Measurements from ENCODE around the gene POTEC. TPM values are rescaled to one million over a fixed set of nuclear protein-coding genes. Genes with fewer than 3 reads are reported as not detected.
"Not testable (repeated sequence)": the region's sequence is repeated elsewhere in the genome, so short reads cannot be mapped to it uniquely, and the experiment has no call there.

Gene POTEC
- total and polyA plus RNA-seq, 9 of the 15 experiments (the other 6 are each of a cell fraction or from before 2014, with no cell fraction given), result 0.01 TPM; not detected in 8

DNA sequence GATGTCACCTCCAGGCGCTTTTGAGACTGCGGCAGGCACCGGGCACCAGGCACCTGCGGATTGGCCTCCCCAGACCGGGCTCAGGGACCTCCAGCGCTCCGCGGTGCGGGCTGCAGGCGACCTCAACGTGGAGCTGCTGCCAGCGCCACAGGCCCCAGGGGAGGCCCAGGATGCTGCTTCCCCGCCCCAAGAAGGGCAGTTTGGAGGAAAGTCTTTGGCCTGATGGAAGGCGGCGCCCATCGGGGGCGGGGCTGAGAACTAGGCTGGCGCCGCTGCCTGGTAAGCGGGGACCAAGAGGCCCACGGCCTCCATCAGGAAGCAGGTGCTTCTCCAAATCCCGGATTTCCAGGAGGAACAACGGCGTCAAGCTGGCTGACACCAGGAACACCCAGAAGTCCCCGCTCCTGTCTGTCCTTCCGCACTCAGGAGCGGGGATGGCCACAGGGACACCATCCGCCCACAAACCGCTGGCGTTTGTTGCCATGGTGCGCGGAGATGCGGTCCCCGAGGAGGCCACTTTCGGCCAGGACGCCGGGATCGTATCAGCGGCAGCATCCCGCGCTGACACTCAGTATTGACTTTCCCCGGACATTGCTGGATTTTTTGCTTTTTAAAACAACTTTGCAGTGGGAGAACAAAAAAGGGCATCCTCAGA, 56.3 kb downstream of the POTEC start:
- H3K27ac ChIP-seq (ENCODE audit: extremely low read depth, low read depth, low read length); H3K9ac ChIP-seq (ENCODE audit: insufficient read depth in 1 of 2, low read depth in 2 of 2, low read length in 2 of 2); in situ Hi-C loops (cut with MboI); H2AFZ ChIP-seq (ENCODE audit: low read depth, low read length); ATAC-seq; H3K9me3 ChIP-seq (replicated peaks; ENCODE audit: control insufficient read depth, insufficient read depth, low read depth, low read length); H3K9me1 ChIP-seq (ENCODE audit: control insufficient read depth, insufficient read depth, low read length); CTCF ChIA-PET (ENCODE audit: low intra/inter-chr PET ratio); H4K20me1 ChIP-seq (replicated peaks; ENCODE audit: control insufficient read depth, insufficient read depth, low read length); BruUV-seq (replicated peaks); POLR2A ChIA-PET; H3K36me3 ChIP-seq (ENCODE audit: control insufficient read depth, insufficient read depth, low read length); H3K4me2 ChIP-seq (ENCODE audit: insufficient read depth, low read length); H3K4me3 ChIP-seq; H3K79me2 ChIP-seq (ENCODE audit: control insufficient read depth, insufficient read depth, low read length); intact Hi-C loops (cut with micrococcal nuclease); H3K27me3 ChIP-seq (ENCODE audit: control insufficient read depth in 2 of 2, insufficient read depth in 2 of 2, low read length in 2 of 2); H3K4me1 ChIP-seq (replicated peaks in 1 of 2; ENCODE audit: control insufficient read depth in 2 of 2, insufficient read depth in 2 of 2, low read length in 2 of 2); DNase-seq (ENCODE audit: extremely low read depth in 1 of 4, low spot score in 3 of 4); FAIRE-seq: not testable (repeated sequence)
- 3% methylated on average over 6 of the region's 42 CpGs for whole genome bisulfite sequencing (ENCODE audit: insufficient coverage, low coverage, missing lambda C conversion rate)

DNA sequence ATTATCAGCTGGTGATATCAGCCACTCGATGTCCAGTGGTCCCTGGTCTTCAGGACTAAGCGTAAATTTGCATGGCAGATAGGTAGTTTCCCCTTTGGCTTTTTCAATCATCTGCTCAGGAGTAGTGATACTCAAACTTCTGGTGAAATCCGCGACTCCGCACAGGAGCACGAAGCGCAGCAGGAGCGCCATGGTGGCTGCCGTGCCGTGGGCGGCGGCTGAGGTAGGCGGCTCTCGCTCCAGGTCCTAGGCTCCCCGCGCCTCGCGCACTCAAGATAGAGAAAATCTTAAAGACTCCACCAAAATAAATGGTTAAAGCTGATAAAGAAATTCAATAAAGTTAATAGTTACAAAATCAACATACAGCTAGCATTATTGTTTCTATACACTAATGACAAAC, 64.3 kb downstream of the POTEC start:
- in situ Hi-C loops (cut with MboI); H2AFZ ChIP-seq (ENCODE audit: low read depth, low read length); H3K27me3 ChIP-seq (ENCODE audit: control insufficient read depth in 2 of 2, insufficient read depth in 2 of 2, low read length in 2 of 2); H4K20me1 ChIP-seq (replicated peaks; ENCODE audit: control insufficient read depth, insufficient read depth, low read length); H3K9me1 ChIP-seq (ENCODE audit: control insufficient read depth, insufficient read depth, low read length); H3K36me3 ChIP-seq (ENCODE audit: control insufficient read depth, insufficient read depth, low read length); H3K4me3 ChIP-seq; H3K9ac ChIP-seq (ENCODE audit: insufficient read depth in 1 of 2, low read depth in 2 of 2, low read length in 2 of 2); CTCF ChIA-PET (ENCODE audit: low intra/inter-chr PET ratio); H3K4me1 ChIP-seq (replicated peaks in 1 of 2; ENCODE audit: control insufficient read depth in 2 of 2, insufficient read depth in 2 of 2, low read length in 2 of 2); FAIRE-seq; POLR2A ChIA-PET; H3K4me2 ChIP-seq (ENCODE audit: insufficient read depth, low read length); H3K27ac ChIP-seq (ENCODE audit: extremely low read depth, low read depth, low read length); H3K79me2 ChIP-seq (ENCODE audit: control insufficient read depth, insufficient read depth, low read length); intact Hi-C loops (cut with micrococcal nuclease); DNase-seq (ENCODE audit: extremely low read depth in 1 of 4, low spot score in 3 of 4); H3K9me3 ChIP-seq (replicated peaks; ENCODE audit: control insufficient read depth, insufficient read depth, low read depth, low read length); ATAC-seq; BruUV-seq (replicated peaks): not testable (repeated sequence)
- WGBS (ENCODE audit: insufficient coverage, low coverage, missing lambda C conversion rate), result 1% methylated on average over 18 of the region's 18 CpGs

DNA sequence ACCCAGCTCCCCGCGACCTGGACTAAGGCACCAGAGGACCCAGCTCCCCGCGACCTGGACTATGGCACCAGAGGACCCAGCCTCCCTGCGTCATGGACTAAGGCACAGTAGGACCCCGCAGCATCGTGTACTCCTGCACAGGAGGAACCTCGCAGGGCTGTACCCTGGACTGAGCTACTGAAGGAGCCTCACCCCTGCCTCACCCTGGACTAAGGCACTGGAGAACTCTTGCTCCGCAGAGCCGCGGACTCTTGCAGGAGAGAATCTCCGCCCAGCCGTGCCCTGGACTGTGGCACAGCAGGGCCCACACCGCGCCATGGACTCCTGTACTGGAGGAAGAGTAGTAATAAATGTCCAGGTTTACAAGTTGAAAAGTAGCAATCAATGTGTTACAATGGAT, 67.9 kb downstream of the POTEC start:
- H4K20me1 ChIP-seq (replicated peaks; ENCODE audit: control insufficient read depth, insufficient read depth, low read length); ATAC-seq; in situ Hi-C loops (cut with MboI); H3K36me3 ChIP-seq (ENCODE audit: control insufficient read depth, insufficient read depth, low read length); CTCF ChIA-PET (ENCODE audit: low intra/inter-chr PET ratio); DNase-seq (ENCODE audit: extremely low read depth in 1 of 4, low spot score in 3 of 4); H3K4me1 ChIP-seq (replicated peaks in 1 of 2; ENCODE audit: control insufficient read depth in 2 of 2, insufficient read depth in 2 of 2, low read length in 2 of 2); H3K79me2 ChIP-seq (ENCODE audit: control insufficient read depth, insufficient read depth, low read length); H3K27me3 ChIP-seq (ENCODE audit: control insufficient read depth in 2 of 2, insufficient read depth in 2 of 2, low read length in 2 of 2); FAIRE-seq; POLR2A ChIA-PET; H3K4me2 ChIP-seq (ENCODE audit: insufficient read depth, low read length); intact Hi-C loops (cut with micrococcal nuclease); H2AFZ ChIP-seq (ENCODE audit: low read depth, low read length); H3K9ac ChIP-seq (ENCODE audit: insufficient read depth in 1 of 2, low read depth in 2 of 2, low read length in 2 of 2); H3K9me1 ChIP-seq (ENCODE audit: control insufficient read depth, insufficient read depth, low read length); H3K27ac ChIP-seq (ENCODE audit: extremely low read depth, low read depth, low read length); H3K9me3 ChIP-seq (replicated peaks; ENCODE audit: control insufficient read depth, insufficient read depth, low read depth, low read length); BruUV-seq (replicated peaks); H3K4me3 ChIP-seq: not testable (repeated sequence)
- WGBS (ENCODE audit: insufficient coverage, low coverage, missing lambda C conversion rate), result 0% methylated on average over 10 of the region's 15 CpGs

DNA sequence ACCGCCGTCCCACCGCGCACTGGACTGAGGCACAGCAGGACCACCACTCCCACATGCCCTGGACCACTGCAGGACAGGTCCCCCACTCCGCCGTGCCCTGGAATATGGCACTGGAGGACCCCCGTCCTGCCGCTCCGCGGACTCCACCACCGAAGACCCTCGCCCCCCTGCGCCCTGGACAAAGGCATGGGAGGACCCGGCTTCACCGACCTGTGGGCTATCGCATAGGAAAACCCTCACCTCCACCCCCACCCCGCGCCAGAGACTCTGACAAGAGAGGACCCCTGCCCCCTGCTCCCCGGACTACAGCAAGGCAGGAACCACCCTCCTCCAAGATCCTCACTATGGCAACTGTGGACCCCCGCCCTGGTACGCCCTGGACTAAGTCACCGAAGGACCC, 68.6 kb downstream of the POTEC start:
- H3K9me1 ChIP-seq (ENCODE audit: control insufficient read depth, insufficient read depth, low read length); H3K4me2 ChIP-seq (ENCODE audit: insufficient read depth, low read length); CTCF ChIA-PET (ENCODE audit: low intra/inter-chr PET ratio); H3K4me1 ChIP-seq (replicated peaks in 1 of 2; ENCODE audit: control insufficient read depth in 2 of 2, insufficient read depth in 2 of 2, low read length in 2 of 2); H3K9ac ChIP-seq (ENCODE audit: insufficient read depth in 1 of 2, low read depth in 2 of 2, low read length in 2 of 2); H3K79me2 ChIP-seq (ENCODE audit: control insufficient read depth, insufficient read depth, low read length); intact Hi-C loops (cut with micrococcal nuclease); H4K20me1 ChIP-seq (replicated peaks; ENCODE audit: control insufficient read depth, insufficient read depth, low read length); H3K9me3 ChIP-seq (replicated peaks; ENCODE audit: control insufficient read depth, insufficient read depth, low read depth, low read length); H2AFZ ChIP-seq (ENCODE audit: low read depth, low read length); in situ Hi-C loops (cut with MboI); BruUV-seq (replicated peaks); H3K4me3 ChIP-seq; DNase-seq (ENCODE audit: extremely low read depth in 1 of 4, low spot score in 3 of 4); FAIRE-seq; H3K36me3 ChIP-seq (ENCODE audit: control insufficient read depth, insufficient read depth, low read length); ATAC-seq; H3K27me3 ChIP-seq (ENCODE audit: control insufficient read depth in 2 of 2, insufficient read depth in 2 of 2, low read length in 2 of 2); POLR2A ChIA-PET; H3K27ac ChIP-seq (ENCODE audit: extremely low read depth, low read depth, low read length): not testable (repeated sequence)
- WGBS (ENCODE audit: insufficient coverage, low coverage, missing lambda C conversion rate), result 0% methylated on average over 3 of the region's 22 CpGs

All from K562 (cell line).